ENCODE data around the gene ASS1.

ASS1 gene

DNA sequence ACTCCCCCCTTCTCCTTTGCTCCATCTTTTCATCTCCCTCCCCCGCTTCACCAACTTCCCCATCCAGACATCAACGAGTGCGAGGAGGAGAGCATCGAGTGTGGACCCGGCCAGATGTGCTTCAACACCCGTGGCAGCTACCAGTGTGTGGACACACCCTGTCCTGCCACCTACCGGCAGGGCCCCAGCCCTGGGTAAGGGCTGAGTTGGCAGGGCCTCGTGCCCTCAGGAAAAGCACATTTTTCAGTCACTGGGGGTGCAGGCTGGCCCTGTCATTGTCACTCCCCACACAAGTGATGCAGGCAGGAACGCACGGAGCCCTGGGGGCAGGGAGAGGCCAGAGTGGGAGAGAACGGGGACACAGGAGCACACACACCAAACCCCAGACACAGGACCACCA, 12.4 kb upstream of the ASS1 start:
- no peak for ATAC-seq (ENCODE audit: insufficient read depth, low read depth)
- H3K27me3 ChIP-seq (ENCODE audit: insufficient read depth, low read length, poor library complexity), result no peaks in the 10 kb centered on the region
- no peak overlapping the region for H3K4me3 ChIP-seq (ENCODE audit: low read depth in 1 of 2, low read length in 2 of 2)
- no peaks in the 10 kb centered on the region for H4K20me1 ChIP-seq (ENCODE audit: insufficient read depth, low read length)
- H3K36me3 ChIP-seq (ENCODE audit: insufficient read depth, low read length), result no peaks in the 10 kb centered on the region
- no peaks in the 10 kb centered on the region for H3K4me1 ChIP-seq (ENCODE audit: insufficient read depth, low read length)
- no peak overlapping the region for H3K9ac ChIP-seq (ENCODE audit: low read depth, low read length)
- no peak for TF ChIP-seq EZH2 (IDR thresholded peaks at IDR 0.05; ENCODE audit: borderline replicate concordance, low read depth, low read length, severe bottlenecking)
- TF ChIP-seq, protein P1, sequence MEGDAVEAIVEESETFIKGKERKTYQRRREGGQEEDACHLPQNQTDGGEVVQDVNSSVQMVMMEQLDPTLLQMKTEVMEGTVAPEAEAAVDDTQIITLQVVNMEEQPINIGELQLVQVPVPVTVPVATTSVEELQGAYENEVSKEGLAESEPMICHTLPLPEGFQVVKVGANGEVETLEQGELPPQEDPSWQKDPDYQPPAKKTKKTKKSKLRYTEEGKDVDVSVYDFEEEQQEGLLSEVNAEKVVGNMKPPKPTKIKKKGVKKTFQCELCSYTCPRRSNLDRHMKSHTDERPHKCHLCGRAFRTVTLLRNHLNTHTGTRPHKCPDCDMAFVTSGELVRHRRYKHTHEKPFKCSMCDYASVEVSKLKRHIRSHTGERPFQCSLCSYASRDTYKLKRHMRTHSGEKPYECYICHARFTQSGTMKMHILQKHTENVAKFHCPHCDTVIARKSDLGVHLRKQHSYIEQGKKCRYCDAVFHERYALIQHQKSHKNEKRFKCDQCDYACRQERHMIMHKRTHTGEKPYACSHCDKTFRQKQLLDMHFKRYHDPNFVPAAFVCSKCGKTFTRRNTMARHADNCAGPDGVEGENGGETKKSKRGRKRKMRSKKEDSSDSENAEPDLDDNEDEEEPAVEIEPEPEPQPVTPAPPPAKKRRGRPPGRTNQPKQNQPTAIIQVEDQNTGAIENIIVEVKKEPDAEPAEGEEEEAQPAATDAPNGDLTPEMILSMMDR (IDR thresholded peaks at IDR 0.05; ENCODE audit: borderline replicate concordance, extremely low read depth, low read length, poor library complexity, severe bottlenecking), result no peak
- no peak overlapping the region for H2AFZ ChIP-seq (ENCODE audit: low read depth, low read length)
- no peak overlapping the region for H3K4me2 ChIP-seq (ENCODE audit: insufficient read depth, low read length)
- no peaks in the 10 kb centered on the region for H3K79me2 ChIP-seq (ENCODE audit: insufficient read depth, low read length)
- no peak for DNase-seq
- no peak overlapping the region for H3K27ac ChIP-seq (ENCODE audit: low read length)
- no peaks in the 10 kb centered on the region for H3K9me3 ChIP-seq (ENCODE audit: insufficient read depth, low read length, severe bottlenecking)

DNA sequence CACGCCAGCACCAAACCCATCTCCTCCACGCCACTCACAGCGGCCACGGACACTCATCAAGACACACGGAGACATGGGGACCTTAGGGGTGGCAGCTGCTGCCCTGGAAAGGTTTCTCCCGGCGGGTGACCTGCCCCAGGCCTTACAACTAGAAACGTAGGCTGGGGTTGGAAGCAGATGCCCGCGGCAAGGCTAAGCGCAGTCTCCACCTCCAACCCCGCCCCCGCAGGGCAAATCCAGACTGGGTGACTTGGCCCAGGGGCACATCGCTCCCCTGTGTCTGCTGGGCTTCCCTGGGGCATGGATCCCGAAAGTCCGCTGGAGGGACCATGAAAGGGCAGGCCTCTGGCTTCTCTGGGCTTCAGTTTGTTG, 12.0 kb upstream of the ASS1 start:
- Histone ChIP-seq H3K4me1 (ENCODE audit: insufficient read depth, low read length) (no peaks in the 10 kb centered on the region), H2AFZ (ENCODE audit: low read depth, low read length) (no peak overlapping the region), H3K9me3 (ENCODE audit: insufficient read depth, low read length, severe bottlenecking) (no peaks in the 10 kb centered on the region), H3K36me3 (ENCODE audit: insufficient read depth, low read length) (no peaks in the 10 kb centered on the region), H3K4me2 (ENCODE audit: insufficient read depth, low read length) (no peak overlapping the region), H3K27ac (ENCODE audit: low read length) (no peak overlapping the region), H3K79me2 (ENCODE audit: insufficient read depth, low read length) (no peaks in the 10 kb centered on the region), H4K20me1 (ENCODE audit: insufficient read depth, low read length) (no peaks in the 10 kb centered on the region), H3K4me3 (ENCODE audit: low read depth in 1 of 2, low read length in 2 of 2) (no peak overlapping the region), H3K9ac (ENCODE audit: low read depth, low read length) (no peak overlapping the region), H3K27me3 (ENCODE audit: insufficient read depth, low read length, poor library complexity) (no peaks in the 10 kb centered on the region)
- no peak for DNase-seq
- no peak for ATAC-seq (ENCODE audit: insufficient read depth, low read depth)
- TF ChIP-seq EZH2 (IDR thresholded peaks at IDR 0.05; ENCODE audit: borderline replicate concordance, low read depth, low read length, severe bottlenecking), result no peak
- TF ChIP-seq, protein P1 (IDR thresholded peaks at IDR 0.05; ENCODE audit: borderline replicate concordance, extremely low read depth, low read length, poor library complexity, severe bottlenecking), result no peak

DNA sequence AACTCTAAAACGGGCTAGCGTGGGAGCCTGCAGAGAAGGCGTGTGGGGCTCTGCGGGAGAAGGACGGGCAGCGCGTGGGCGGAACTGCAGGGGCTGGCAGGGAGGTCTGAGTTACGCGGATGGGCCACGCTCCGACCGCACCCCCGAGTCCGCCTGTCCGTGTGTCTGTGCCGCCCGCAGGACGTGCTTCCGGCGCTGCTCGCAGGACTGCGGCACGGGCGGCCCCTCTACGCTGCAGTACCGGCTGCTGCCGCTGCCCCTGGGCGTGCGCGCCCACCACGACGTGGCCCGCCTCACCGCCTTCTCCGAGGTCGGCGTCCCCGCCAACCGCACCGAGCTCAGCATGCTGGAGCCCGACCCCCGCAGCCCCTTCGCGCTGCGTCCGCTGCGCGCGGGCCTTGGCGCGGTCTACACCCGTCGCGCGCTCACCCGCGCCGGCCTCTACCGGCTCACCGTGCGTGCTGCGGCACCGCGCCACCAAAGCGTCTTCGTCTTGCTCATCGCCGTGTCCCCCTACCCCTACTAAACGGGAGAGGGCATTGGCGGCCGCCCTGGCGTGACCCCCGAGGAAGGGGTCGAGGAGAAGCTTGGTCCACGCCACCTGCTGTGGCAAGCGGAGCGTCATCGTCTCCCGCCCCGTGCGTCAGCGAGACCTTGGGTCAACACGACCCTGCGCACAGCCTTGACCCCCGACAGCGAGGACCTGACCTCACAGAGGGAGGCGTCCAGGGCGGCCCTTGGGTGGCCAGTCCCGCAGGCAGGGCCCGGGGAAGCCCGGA, 11.4 kb upstream of the ASS1 start:
- H3K27ac ChIP-seq (ENCODE audit: low read length), result no peak overlapping the region
- ATAC-seq (ENCODE audit: insufficient read depth, low read depth) (no peak), DNase-seq (no peak)
- H3K4me1 ChIP-seq (ENCODE audit: insufficient read depth, low read length), result no peaks in the 10 kb centered on the region
- no peak overlapping the region for H2AFZ ChIP-seq (ENCODE audit: low read depth, low read length)
- no peaks in the 10 kb centered on the region for H3K36me3 ChIP-seq (ENCODE audit: insufficient read depth, low read length)
- H3K9ac ChIP-seq (ENCODE audit: low read depth, low read length), result no peak overlapping the region
- H3K9me3 ChIP-seq (ENCODE audit: insufficient read depth, low read length, severe bottlenecking), result no peaks in the 10 kb centered on the region
- TF ChIP-seq EZH2 (IDR thresholded peaks at IDR 0.05; ENCODE audit: borderline replicate concordance, low read depth, low read length, severe bottlenecking), result no peak
- TF ChIP-seq, protein P1 (IDR thresholded peaks at IDR 0.05; ENCODE audit: borderline replicate concordance, extremely low read depth, low read length, poor library complexity, severe bottlenecking), result no peak
- H3K4me3 ChIP-seq (ENCODE audit: low read depth in 1 of 2, low read length in 2 of 2), result no peak overlapping the region
- H3K27me3 ChIP-seq (ENCODE audit: insufficient read depth, low read length, poor library complexity), result no peaks in the 10 kb centered on the region
- H3K4me2 ChIP-seq (ENCODE audit: insufficient read depth, low read length), result no peak overlapping the region
- H4K20me1 ChIP-seq (ENCODE audit: insufficient read depth, low read length), result no peaks in the 10 kb centered on the region
- no peaks in the 10 kb centered on the region for H3K79me2 ChIP-seq (ENCODE audit: insufficient read depth, low read length)
